NCI-H226 (cell line): Measurements from ENCODE around the gene OR10G7.
"Not testable (repeated sequence)": the region's sequence is repeated elsewhere in the genome, so short reads cannot be mapped to it uniquely, and the experiment has no call there.

ENCODE experiments used
- DNase-seq: peaks from one replicate; pipeline ENCODE4 v3.0.0-alpha.2; 2015

The OR10G7 gene

DNA sequence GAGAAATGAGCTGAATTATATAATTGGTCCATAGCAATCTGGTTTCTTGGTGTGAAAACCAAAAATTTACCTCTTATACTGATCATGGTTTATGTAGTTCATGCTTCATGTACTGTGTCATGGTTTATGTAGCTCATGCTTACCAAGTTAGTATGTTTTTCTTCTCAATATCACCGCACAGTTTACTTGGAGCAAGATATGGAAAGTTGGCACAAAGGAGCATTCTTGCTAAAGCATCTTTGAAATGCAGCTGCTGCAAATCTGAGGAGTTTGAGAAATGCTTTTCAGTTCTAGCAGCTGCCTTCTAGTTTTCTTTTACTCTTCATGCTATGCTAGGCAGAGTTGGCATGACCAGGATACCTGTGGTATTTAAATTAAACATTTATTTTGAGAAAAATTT, 4.5 kb downstream of the OR10G7 start:
- DNase-seq, result no peak

DNA sequence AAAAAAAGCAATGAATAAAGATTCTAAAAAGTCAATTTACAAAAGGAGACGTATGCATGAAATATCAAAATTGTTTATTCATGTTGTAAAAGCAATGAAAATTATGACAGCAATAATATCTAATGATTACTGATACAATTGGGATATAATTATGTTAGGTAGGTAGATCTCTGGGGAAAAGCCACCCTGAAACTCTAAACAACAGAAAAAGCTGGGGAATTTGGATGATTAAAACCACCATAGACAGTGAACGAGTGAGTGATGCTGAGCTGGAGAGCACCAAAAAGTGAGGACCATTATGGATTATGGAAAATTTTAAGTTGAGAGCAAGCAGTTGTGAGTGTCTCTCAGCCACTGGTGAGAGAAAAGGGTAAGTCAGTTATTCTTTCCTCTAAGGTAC, 14.6 kb downstream of the OR10G7 start, which contains the start of gene OR10G8:
TSS of gene OR10G8 (plus strand) at position 301 of the 400 bp plus-strand sequence. CDS start 2,825 bp downstream, outside the sequence.
- no peak for DNase-seq

DNA sequence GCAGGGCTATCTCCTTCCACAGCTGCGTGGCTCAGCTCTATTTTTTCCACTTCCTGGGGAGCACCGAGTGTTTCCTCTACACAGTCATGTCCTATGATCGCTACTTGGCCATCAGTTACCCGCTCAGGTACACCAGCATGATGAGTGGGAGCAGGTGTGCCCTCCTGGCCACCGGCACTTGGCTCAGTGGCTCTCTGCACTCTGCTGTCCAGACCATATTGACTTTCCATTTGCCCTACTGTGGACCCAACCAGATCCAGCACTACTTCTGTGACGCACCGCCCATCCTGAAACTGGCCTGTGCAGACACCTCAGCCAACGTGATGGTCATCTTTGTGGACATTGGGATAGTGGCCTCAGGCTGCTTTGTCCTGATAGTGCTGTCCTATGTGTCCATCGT, 25.3 kb downstream of the OR10G7 start:
- not testable (repeated sequence) for DNase-seq

DNA sequence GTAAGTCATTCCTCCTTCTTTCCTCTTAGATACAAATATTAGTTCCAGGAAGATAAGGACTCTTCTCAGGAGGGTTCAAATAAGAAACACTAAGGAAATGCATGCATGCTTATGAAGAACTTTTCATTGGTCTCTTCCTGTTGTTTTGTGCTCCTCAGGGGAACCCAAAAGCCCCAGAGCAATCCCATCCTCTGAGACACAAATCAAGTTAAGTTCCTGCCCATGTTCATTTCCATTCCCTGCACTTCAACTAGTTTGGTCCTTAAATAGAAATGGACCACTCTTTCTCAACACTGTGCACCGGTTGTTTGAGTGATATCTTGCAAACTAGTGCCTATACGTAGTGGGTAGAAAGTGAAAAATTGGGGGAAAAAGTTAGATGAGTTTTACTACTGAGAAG, 28.4 kb downstream of the OR10G7 start, which contains the start of gene OR10G4:
TSS of gene OR10G4 (plus strand) at position 301 of the 400 bp plus-strand sequence. CDS start 2,578 bp downstream, outside the sequence.
- no peak for DNase-seq

DNA sequence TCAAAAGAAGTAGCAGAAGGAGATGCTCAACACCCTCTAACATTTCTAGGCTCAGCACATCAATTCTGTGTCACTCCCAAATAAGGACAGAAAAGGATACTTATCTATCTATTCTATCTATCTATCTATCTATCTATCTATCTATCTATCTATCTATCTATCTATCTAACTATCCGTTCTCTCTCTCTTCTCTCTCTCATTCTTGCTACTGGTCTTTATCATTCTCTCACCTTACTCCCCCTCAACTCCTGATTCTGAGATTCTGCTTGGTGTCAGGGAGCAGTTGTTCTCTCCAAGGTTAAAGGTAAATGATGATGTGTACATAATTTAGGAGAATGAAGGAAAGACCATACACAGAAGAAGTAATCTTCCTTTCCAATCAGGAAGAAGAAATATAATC, 46.0 kb downstream of the OR10G7 start, which contains the start of gene OR10G6:
TSS of gene OR10G6 (minus strand) at position 43 of the 400 bp plus-strand sequence. CDS start at position 43, 0 bp downstream.
- DNase-seq, result no peak
